Prostate gland (tissue), 2 donors: Measurements from ENCODE around the gene FOLR2. TPM values are rescaled to one million over a fixed set of nuclear protein-coding genes. Genes with fewer than 3 reads are reported as not detected.
"Not testable (repeated sequence)": the region's sequence is repeated elsewhere in the genome, so short reads cannot be mapped to it uniquely, and the experiment has no call there.

ENCODE experiments used
- DNase-seq: peaks from one replicate; pipeline ENCODE4 v3.0.0-alpha.2; 2019; ENCODE audit warnings: low spot score
- H3K27ac ChIP-seq, 2 donors: fragments of 200-600 bp; sonication (generic); 2 replicates each; pipeline ENCODE4 v1.5.1; 2017 to 2019
- H3K27me3 ChIP-seq: fragments of 200-600 bp; sonication (generic); replicated peaks from 2 replicates; pipeline ENCODE4 v1.5.1; 2019; ENCODE audit not compliant: insufficient read depth
- H3K36me3 ChIP-seq, 2 donors: fragments of 200-600 bp; sonication (generic); 1 replicate in 1 of 2; 2 replicates in 1 of 2; pipeline versions ENCODE4 v1.5.1 to v1.8.1; 2017 to 2019
- H3K4me1 ChIP-seq: fragments of 200-600 bp; sonication (generic); replicated peaks from 2 replicates; pipeline ENCODE4 v1.5.1; 2019
- H3K4me3 ChIP-seq, 2 donors: fragments of 200-600 bp; sonication (generic); 2 replicates each; pipeline ENCODE4 v1.5.1; 2017 to 2019
- H3K9me3 ChIP-seq: fragments of 200-600 bp; sonication (generic); 2 replicates; pipeline ENCODE4 v1.5.1; 2017
- CTCF ChIP-seq, 4 experiments: fragments of 200-600 bp in 2 of 4; fragments of 450-650 bp in 2 of 4; sonication (generic) in 2 of 4; IDR thresholded peaks; 1 replicate in 3 of 4; 2 replicates in 1 of 4; pipeline ENCODE4 v1.5.1; 2016 to 2019; ENCODE audit warnings: antibody characterized with exemption in 4 of 4, mild to moderate bottlenecking in 2 of 4, moderate library complexity in 2 of 4
- POLR2A ChIP-seq: fragments of 450-650 bp; IDR thresholded peaks from one replicate; pipeline ENCODE4 v1.6.1; 2016; ENCODE audit warnings: antibody characterized with exemption, mild to moderate bottlenecking
- POLR2AphosphoS5 ChIP-seq: sonication (generic); formaldehyde crosslinking; IDR thresholded peaks from one replicate; pipeline ENCODE4 v1.6.1; 2017; ENCODE audit warnings: antibody characterized with exemption
- WGBS: methylation state at CpG from one replicate; pipeline ENCODE4 v1.1.5; 2018; 5-methylcytosine and 5-hydroxymethylcytosine counted together
- intact Hi-C: fragments of 100-400 bp; cut with DNase I; formaldehyde crosslinking; loops from one replicate; pipeline ENCODE4 v1.14.2; 2022
- total RNA-seq, 2 donors: library from RNA; depleted of rRNA; stranded (reverse); fragments of >200 nt; gene quantifications; one replicate each; pipeline ENCODE4 v1.1.0, GENCODE V29; 2016

FOLR2 gene
- total RNA-seq = 10 to 100 TPM in 1 of 2 donors, under 1 TPM in 1; 0.87 to 23.9 TPM

GRCh38 chr11:72216638-72217037 is at the start of gene FOLR2:
TSS of gene FOLR2 (plus strand) at chr11:72216794. CDS start at chr11:72218585, 1,791 bp downstream.
- DNase-seq = no peak
- H3K27ac ChIP-seq = no peak within 1 kb of the TSS
- no peaks in the 10 kb centered on the region for H3K4me1 ChIP-seq
- 85% methylated on average over 6 of the region's 6 CpGs for WGBS
- TF ChIP-seq POLR2A (no peak), POLR2AphosphoS5 (no peak), CTCF (IDR thresholded peaks at IDR 0.05) (no peak)
- no peaks in the 10 kb centered on the region for H3K27me3 ChIP-seq
- no peak within 1 kb of the TSS for H3K4me3 ChIP-seq
- no peaks in the 10 kb centered on the region for H3K9me3 ChIP-seq
- no peaks in the 10 kb centered on the region for H3K36me3 ChIP-seq
- intact Hi-C loops = no loop called here

GRCh38 chr11:72169046-72169555 is 47.5 kb upstream of the FOLR2 start:
- WGBS = 81% methylated on average over 5 of the region's 5 CpGs
- H3K4me3 ChIP-seq, H3K27me3 ChIP-seq, H3K36me3 ChIP-seq, H3K9me3 ChIP-seq, DNase-seq, H3K27ac ChIP-seq, H3K4me1 ChIP-seq, intact Hi-C loops: not testable (repeated sequence)

GRCh38 chr11:72169754-72170153 is 46.8 kb upstream of the FOLR2 start:
- H3K27me3 ChIP-seq, H3K4me3 ChIP-seq, H3K9me3 ChIP-seq, H3K36me3 ChIP-seq, intact Hi-C loops, DNase-seq, H3K4me1 ChIP-seq, H3K27ac ChIP-seq: not testable (repeated sequence)
- WGBS = 77% methylated on average over 3 of the region's 3 CpGs

- H3K4me3 ChIP-seq, H3K27me3 ChIP-seq, H3K4me1 ChIP-seq, H3K27ac ChIP-seq, H3K9me3 ChIP-seq, DNase-seq, intact Hi-C loops, H3K36me3 ChIP-seq: not testable (repeated sequence)
- 70% methylated on average over 4 of the region's 4 CpGs for WGBS
Measured at GRCh38 chr11:72172043-72172442, 44.6 kb upstream of the FOLR2 start.

GRCh38 chr11:72173291-72173690 is 43.3 kb upstream of the FOLR2 start:
- no peaks in the 10 kb centered on the region for H3K9me3 ChIP-seq
- WGBS = 88% methylated on average over 3 of the region's 3 CpGs
- H3K4me1 ChIP-seq = no peaks in the 10 kb centered on the region
- intact Hi-C loops = no loop called here
- H3K4me3 ChIP-seq = no peak overlapping the region
- H3K36me3 ChIP-seq = no peaks in the 10 kb centered on the region
- H3K27ac ChIP-seq = no peak overlapping the region
- TF ChIP-seq POLR2AphosphoS5 (no peak), CTCF (IDR thresholded peaks at IDR 0.05) (no peak), POLR2A (no peak)
- no peaks in the 10 kb centered on the region for H3K27me3 ChIP-seq
- DNase-seq = no peak

- H3K4me3 ChIP-seq = no peak overlapping the region
- TF ChIP-seq POLR2A = no peak
- no peak for TF ChIP-seq POLR2AphosphoS5
- no peak for TF ChIP-seq CTCF (IDR thresholded peaks at IDR 0.05)
- H3K9me3 ChIP-seq = no peaks in the 10 kb centered on the region
- DNase-seq = no peak
- intact Hi-C loops = no loop called here
- H3K27ac ChIP-seq = no peak overlapping the region
- 75% methylated on average over 8 of the region's 8 CpGs for WGBS
- no peaks in the 10 kb centered on the region for H3K27me3 ChIP-seq
- no peaks in the 10 kb centered on the region for H3K36me3 ChIP-seq
- no peaks in the 10 kb centered on the region for H3K4me1 ChIP-seq
Measured at GRCh38 chr11:72174302-72175070, 42.1 kb upstream of the FOLR2 start.
